ENCODE results near the gene ATXN7L1. TPM values are rescaled to one million over a fixed set of nuclear protein-coding genes. Genes with fewer than 3 reads are reported as not detected.
"Not testable (repeated sequence)": the region's sequence is repeated elsewhere in the genome, so short reads cannot be mapped to it uniquely, and the experiment has no call there.

The ATXN7L1 gene
- total RNA-seq, 4 donors from 2014 or later, result 12.3 to 28.8 (median 21.0) TPM

DNA sequence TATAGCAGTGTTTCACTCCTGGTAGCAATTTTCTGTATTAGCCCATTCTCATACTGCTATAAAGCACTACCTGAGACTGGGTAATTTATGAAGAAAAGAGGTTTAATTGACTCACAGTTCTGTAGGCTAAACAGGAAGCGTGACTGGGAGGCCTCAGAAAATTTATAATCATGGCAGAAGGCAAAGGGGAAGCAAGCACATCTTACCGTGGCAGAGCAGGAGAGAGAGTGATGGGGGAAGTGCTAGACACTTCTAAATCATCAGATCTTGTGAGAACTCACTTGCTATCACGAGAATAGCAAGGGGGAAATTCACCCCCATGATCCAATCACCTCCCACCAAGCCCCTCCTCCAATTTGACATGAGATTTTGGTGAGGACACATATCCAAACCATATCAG is 163.5 kb downstream of the ATXN7L1 start:
- in situ Hi-C loops (cut with MboI; ENCODE audit: low pct_ligation_motif_present in 1 of 4, low pct_unique_long_range_greater_than_20kb in 1 of 4, low sequenced_read_pairs in 3 of 4) (no loop called here), intact Hi-C loops (cut with DNase I; ENCODE audit: low total_unique reads) (no loop called here)
- Histone ChIP-seq H3K27me3 (no peaks in the 10 kb centered on the region), H3K36me3 (no peaks in the 10 kb centered on the region), H3K4me3 (no peak overlapping the region), H3K9me3 (peaks cover 0 to 10% of the 10 kb centered on the region in 2 donors), H3K27ac (no peak overlapping the region), H3K4me1 (peaks cover 0 to 7% (median 0%) of the 10 kb centered on the region in 4 donors)
- DNase-seq, result no peak
- TF ChIP-seq, protein P1, sequence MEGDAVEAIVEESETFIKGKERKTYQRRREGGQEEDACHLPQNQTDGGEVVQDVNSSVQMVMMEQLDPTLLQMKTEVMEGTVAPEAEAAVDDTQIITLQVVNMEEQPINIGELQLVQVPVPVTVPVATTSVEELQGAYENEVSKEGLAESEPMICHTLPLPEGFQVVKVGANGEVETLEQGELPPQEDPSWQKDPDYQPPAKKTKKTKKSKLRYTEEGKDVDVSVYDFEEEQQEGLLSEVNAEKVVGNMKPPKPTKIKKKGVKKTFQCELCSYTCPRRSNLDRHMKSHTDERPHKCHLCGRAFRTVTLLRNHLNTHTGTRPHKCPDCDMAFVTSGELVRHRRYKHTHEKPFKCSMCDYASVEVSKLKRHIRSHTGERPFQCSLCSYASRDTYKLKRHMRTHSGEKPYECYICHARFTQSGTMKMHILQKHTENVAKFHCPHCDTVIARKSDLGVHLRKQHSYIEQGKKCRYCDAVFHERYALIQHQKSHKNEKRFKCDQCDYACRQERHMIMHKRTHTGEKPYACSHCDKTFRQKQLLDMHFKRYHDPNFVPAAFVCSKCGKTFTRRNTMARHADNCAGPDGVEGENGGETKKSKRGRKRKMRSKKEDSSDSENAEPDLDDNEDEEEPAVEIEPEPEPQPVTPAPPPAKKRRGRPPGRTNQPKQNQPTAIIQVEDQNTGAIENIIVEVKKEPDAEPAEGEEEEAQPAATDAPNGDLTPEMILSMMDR (IDR thresholded peaks at IDR 0.05), result no peak
- no peak for TF ChIP-seq POLR2A (IDR thresholded peaks at IDR 0.05)
- no peak for TF ChIP-seq EP300 (IDR thresholded peaks at IDR 0.05; ENCODE audit: low read depth)
- no peak for TF ChIP-seq POLR2AphosphoS5 (IDR thresholded peaks at IDR 0.05)
- 85 to 86% methylated on average over 2 to 3 of the region's 3 CpGs for WGBS, 2 donors (ENCODE audit: low coverage in 1 of 2)

DNA sequence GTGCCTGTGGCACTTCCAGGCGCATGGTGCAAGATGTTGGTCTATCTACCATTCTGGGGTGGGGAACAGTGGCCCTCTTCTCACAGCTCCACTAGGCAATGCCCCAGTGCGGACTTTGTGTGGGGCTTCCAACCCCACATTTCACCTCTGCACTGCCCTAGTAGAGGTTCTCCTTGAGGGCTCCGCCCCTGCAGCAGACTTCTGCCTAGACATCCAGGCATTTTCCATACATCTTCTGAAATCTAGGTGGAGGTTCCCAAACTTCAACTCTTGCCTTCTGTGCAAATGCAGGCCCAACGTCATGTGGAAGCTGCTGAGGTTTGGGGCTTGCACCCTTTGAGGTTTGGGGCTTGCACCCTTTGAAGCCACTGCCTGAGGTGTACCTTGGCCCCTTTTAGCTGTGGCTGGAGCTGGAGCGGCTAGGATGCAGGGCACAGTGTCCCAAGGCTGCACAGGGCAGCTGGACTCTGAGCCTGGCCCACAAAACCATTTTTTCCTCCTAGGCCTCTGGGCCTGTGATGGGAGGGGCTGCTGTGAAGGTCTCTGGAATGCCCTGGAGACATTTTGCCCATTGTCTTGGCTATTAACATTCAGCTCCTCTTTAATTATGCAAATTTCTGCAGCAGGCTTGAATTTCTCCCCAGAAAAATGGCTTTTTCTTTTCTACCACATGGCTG is 164.5 kb downstream of the ATXN7L1 start:
- 96% methylated on average over 5 of the region's 5 CpGs; no CpG with 5 or more reads in 1 of the 2 donors for WGBS, 2 donors (ENCODE audit: low coverage in 1 of 2)
- Histone ChIP-seq H3K4me3 (no peak overlapping the region), H3K4me1 (peaks cover 0 to 14% (median 0%) of the 10 kb centered on the region in 4 donors), H3K27ac (no peak overlapping the region), H3K36me3 (no peaks in the 10 kb centered on the region), H3K9me3 (peaks cover 0 to 10% of the 10 kb centered on the region in 2 donors), H3K27me3 (no peaks in the 10 kb centered on the region)
- intact Hi-C loops (cut with DNase I; ENCODE audit: low total_unique reads), result no loop called here
- DNase-seq, result no peak
- in situ Hi-C loops (cut with MboI; ENCODE audit: low pct_ligation_motif_present in 1 of 4, low pct_unique_long_range_greater_than_20kb in 1 of 4, low sequenced_read_pairs in 3 of 4), result no loop called here
- no peak for TF ChIP-seq EP300 (IDR thresholded peaks at IDR 0.05; ENCODE audit: low read depth)
- TF ChIP-seq, protein P1 (IDR thresholded peaks at IDR 0.05), result no peak
- no peak for TF ChIP-seq POLR2AphosphoS5 (IDR thresholded peaks at IDR 0.05)
- TF ChIP-seq POLR2A (IDR thresholded peaks at IDR 0.05), result no peak

DNA sequence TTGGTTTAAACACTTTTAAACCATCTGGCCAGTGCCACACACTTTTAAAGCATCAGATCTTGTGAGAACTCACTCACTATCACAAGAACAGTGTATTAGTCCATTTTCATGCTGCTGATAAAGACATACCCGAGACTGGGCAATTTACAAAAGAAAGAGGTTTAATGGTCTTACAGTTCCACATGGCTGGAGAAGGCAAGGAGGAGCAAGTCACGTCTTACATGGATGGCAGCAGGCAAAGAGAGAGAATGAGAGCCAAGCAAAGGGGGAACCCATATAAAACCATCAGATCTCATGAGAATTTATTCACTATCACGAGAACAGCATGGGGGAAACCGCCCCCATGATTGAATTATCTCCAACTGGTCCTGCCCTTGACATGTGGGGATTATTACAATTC is 165.7 kb downstream of the ATXN7L1 start:
- 90 to 100% methylated on average over 4 of the region's 4 CpGs for WGBS, 2 donors (ENCODE audit: low coverage in 1 of 2)
- in situ Hi-C loops (cut with MboI; ENCODE audit: low pct_ligation_motif_present in 1 of 4, low pct_unique_long_range_greater_than_20kb in 1 of 4, low sequenced_read_pairs in 3 of 4), result not testable (repeated sequence)

DNA sequence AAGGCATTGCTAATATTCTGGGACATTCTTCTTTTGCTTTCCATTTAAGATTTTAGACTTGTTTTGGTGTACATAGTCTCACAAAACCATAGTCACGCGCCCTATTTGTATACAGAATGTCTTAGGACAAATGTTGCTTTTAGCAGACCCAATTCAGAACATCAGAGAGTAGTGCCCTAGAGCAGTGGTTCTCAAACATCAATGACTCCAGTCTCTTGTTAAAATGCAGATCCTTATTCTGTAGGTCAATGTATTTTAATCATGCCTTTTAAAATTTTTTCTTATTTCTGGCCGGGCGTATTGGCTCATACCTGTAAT is 167.7 kb downstream of the ATXN7L1 start:
- Histone ChIP-seq H3K27ac (no peak overlapping the region), H3K36me3 (no peaks in the 10 kb centered on the region), H3K9me3 (peaks cover 0 to 10% of the 10 kb centered on the region in 2 donors), H3K4me1 (peaks cover 0 to 14% (median 0%) of the 10 kb centered on the region in 4 donors), H3K27me3 (no peaks in the 10 kb centered on the region), H3K4me3 (no peak overlapping the region)
- WGBS, 2 donors (ENCODE audit: low coverage in 1 of 2), result 97 to 100% methylated on average over 2 to 4 of the region's 4 CpGs
- no peak for DNase-seq
- no peak for TF ChIP-seq POLR2A (IDR thresholded peaks at IDR 0.05)
- TF ChIP-seq, protein P1 (IDR thresholded peaks at IDR 0.05), result no peak
- no peak for TF ChIP-seq EP300 (IDR thresholded peaks at IDR 0.05; ENCODE audit: low read depth)
- no peak for TF ChIP-seq POLR2AphosphoS5 (IDR thresholded peaks at IDR 0.05)
- intact Hi-C loops (cut with DNase I; ENCODE audit: low total_unique reads) (no loop called here), in situ Hi-C loops (cut with MboI; ENCODE audit: low pct_ligation_motif_present in 1 of 4, low pct_unique_long_range_greater_than_20kb in 1 of 4, low sequenced_read_pairs in 3 of 4) (no loop called here)

More for the DNA sequence above, 165.7 kb downstream of the ATXN7L1 start:
- H3K4me3 ChIP-seq; DNase-seq; H3K27ac ChIP-seq; H3K27me3 ChIP-seq; intact Hi-C loops (cut with DNase I; ENCODE audit: low total_unique reads); H3K36me3 ChIP-seq: not testable (repeated sequence)
- Histone ChIP-seq H3K4me1 (peaks cover 0 to 14% (median 0%) of the 10 kb centered on the region in 4 donors), H3K9me3 (peaks cover 0 to 10% of the 10 kb centered on the region in 2 donors)
